ENCODE results near the gene RIMBP2.
"Not testable (repeated sequence)": the region's sequence is repeated elsewhere in the genome, so short reads cannot be mapped to it uniquely, and the experiment has no call there.

RIMBP2 gene

DNA sequence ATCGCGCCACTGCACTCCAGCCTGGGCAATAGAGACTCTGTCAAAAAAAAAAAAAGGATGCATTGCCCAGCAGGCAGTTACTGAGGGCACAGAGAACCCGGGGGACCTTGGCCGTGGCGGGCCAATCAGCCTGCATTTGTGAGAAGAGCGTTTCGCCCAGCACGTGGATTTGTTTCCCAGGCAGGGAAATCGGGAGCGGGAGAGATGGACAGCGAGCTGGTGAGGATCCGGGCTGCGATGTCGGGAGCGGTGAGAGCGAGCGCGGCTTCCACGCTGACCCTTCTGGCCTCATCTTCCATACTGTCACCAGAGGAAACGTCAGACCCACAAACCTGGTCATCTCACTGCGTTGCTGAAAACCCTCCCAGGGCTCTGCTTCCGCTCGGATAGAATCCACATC lies 123.5 kb downstream of the RIMBP2 start:
- DNase-seq = peak; percentile 25

DNA sequence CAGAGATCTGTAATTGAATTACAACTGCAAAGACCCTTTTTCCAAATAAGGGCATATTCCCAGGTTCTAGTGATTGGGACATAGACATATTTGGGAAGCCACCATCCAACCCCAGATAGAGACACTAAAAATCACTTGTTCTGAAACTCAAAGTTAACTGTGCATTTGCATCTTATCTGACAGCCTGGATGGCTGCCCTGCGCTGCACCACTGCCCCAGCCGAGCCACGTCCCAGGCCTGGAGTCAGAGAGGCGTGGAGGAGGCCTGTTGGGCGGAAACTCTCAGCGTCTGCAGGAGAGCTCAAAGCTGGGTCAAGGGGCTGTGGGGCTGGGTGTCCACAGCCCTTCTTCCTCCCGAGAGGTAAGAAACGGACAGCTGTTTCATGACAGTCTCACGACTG lies 124.4 kb downstream of the RIMBP2 start:
- no peak for DNase-seq

DNA sequence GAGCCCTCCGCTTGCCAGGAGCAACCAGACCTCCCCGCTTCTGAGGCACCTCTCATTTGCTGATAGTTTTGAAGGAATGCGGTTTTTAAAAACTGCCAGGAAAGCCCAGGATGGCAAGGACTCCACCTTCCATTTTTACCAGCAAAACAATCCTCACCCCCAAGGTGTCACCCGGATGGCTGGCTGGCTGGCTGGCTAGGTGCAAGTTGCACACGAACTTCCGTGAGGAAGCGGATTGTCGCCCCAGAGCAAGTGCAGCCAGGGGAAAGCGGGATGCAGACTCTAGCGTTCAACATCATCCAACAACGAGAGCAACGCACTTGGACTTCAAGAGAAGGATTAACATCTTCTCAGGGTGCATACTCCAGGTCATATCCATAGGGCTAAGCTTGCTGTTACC lies 125.4 kb downstream of the RIMBP2 start:
- peak; percentile 22 for DNase-seq

DNA sequence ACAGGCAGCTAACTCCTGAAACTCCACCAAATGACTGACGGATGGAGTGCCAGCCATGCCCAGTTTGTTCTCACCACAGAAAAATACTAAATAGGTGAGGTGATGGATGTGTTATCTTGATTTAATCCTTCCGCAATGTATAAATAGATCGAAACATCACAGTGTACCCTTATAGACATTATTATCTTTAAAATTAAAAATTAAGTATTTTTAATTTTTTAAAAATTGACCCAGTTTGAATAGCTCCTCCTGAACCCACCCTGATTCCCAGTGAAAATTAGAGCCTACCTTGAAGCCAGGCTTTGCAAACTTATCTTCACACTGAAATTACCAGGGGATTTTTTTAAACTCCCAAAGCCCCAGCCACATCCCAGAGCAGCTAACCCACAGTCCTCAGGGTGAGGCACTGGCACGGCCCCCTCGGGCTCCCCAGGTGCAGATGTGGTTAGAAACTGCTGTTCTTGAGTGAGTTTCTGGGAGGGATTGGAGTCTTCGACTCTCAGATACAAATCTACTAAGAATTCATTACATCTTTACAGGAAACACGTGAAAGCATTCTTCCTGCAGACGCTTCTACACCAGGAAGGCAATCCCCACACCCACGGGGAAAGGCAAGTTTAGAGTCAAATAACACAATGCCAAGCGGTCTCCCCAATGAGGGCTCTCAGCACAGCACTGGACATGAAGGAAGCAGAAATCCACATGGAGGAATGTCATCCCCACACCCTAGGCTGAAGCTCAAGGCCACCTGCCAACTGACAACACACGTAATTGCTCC lies 126.4 kb downstream of the RIMBP2 start:
- DNase-seq = peak; percentile 23

DNA sequence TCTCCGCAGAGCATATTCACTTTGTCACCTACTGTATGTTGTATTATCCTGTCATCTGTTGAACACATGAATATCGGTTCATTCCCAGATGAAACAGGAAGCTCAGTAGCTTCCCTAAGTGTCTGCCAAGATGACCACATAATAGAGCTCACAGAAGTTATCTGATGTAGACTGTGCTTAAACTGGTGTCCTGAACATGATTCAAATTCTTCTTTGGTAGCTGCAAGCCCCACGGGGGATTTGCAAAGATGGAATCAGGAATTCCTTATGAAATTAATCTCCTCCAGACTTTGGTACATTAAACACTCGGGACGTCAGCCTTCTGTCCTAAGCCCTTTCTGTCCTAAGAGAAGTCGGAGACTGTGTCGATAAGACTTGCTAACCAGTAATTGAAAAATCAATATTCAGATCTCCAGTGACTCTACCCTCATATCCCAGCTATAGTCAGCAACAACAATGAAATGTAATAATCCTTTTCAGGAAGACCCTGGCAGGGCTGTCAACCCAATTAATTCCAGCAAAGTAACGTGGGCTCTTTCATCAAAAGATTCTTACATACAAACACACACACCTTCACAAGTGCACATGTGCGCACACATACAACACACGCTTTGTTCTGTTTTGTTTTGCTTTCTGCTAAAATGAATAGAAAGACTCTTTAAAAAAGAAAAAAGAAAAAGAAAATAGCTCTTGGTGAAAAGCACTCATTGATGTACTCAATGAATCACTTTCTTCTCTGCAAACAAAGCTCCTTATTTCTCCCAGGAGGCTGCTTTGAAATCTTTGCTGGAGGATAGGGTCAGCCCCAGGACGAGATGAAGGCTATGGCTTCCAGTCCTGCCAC lies 127.2 kb downstream of the RIMBP2 start:
- peak; percentile 58 for DNase-seq

DNA sequence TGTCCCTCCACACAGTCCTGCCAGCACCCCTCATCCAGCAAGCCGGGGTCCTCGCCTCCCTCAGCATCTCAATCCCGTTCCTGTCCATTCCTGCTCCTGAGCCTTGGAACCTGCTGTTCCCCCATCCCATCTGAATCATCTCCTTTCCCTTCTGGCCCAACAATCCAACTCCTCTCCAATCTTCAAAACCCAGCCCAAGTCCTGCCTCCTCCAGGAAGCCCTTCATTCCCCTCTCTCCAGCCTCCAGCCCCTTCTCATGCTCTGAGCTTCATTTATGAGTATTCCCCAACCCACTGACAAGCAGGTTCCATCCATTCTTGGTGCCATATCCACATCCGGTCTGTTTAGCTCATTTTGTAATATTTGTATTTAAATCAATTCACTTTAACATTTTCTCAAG lies 128.1 kb downstream of the RIMBP2 start:
- DNase-seq = no peak

DNA sequence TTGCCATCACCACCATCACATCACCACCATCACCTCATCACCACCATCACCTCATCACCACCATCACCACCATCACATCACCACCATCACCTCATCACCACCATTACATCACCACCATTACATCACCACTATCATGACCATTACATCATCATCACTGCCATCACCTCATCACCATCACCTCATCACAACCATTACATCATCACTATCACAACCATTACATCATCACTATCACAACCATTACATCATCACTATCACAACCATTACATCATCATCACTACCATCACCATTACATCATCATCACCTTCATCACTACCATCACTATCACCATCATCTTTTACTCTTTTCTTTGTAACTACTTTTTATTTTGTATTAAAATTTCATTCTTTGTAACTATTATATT lies 131.6 kb downstream of the RIMBP2 start:
- DNase-seq = not testable (repeated sequence)

DNA sequence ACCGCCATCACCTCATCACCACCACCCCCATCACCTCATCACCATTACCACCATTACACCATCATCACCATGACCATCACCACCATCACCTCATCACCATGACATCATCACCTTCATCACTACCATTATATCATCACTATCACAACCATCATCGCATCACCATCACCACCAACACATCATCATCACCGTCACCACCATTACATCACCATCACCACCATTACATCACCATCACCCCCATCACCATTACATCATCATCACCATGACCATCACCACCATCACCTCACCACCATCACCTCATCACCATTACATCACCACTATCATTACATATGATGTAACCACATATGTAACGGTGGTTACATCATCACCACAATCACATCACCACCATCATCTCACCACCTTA lies 132.3 kb downstream of the RIMBP2 start:
- no peak for DNase-seq

DNA sequence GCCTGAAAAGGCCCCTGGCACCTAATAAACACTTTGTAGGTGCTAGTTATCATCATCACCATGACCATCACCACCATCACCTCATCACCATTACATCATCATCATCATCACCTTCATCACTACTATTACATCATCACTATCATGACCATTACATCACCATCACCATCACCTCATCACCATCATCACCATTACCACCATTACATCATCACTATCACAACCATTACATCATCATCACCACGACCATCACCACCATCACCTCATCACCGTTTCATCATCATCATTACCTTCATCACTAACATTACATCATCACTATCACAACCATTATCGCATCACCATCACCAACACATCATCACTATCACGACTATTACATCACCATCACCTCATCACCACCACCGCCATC lies 132.8 kb downstream of the RIMBP2 start:
- no peak for DNase-seq

DNA sequence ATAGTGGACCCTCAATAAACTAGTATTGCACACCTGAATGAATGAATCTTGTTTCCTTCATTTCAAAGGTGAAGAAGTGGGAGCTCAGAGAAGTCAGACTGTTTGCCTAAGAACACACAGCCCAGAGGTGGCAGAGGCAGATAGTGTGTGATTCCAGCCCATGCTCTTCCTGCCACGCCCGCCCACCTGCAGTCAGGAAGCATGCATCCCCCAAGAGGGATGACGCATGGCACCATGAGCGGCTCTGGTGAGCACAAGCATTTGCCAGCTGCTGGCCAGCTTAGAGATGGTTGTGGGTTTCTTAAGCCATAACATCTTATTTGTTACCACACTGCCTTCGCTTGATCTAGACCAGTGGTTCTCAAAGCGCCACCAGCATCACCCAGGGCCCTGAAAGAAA lies 133.8 kb downstream of the RIMBP2 start:
- no peak for DNase-seq

DNA sequence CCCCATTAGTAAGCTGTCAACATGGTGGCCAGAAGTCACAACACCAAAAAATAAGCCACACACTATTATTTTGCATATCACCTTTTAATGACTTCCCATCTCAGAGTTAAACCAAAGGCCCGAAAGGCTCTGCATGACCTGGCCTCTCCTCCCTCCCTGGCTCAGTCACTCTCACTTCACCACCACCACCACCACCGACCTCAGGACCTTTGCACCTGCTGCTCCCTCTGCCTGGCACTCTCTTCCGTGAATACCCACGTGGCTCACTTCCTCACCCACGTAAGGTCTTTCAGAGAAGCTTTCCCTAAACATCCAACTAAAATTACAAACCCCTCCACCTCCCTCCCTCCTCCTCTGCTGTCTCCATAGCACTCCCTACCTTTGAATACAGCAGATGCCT lies 134.3 kb downstream of the RIMBP2 start:
- no peak for DNase-seq

DNA sequence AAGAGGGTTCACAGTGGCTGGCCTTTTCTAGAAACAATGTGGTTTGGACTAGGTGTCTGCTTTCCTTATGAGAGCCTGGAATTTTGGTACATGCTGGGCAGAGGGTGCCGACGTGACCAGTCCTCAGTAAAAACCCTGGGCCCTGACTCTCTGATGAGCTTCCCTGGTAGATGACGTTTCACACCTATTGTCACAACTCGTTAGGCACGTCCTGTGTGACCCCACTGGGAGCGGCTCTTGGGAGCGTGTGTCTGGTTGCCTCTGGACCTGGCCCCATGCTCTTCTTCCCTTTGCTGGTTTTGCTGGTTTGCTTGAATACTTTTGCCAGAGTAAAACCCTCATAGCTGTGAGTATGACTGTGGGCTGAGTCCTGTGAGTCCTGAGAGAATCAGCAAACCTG lies 136.9 kb downstream of the RIMBP2 start:
- no peak for DNase-seq

DNA sequence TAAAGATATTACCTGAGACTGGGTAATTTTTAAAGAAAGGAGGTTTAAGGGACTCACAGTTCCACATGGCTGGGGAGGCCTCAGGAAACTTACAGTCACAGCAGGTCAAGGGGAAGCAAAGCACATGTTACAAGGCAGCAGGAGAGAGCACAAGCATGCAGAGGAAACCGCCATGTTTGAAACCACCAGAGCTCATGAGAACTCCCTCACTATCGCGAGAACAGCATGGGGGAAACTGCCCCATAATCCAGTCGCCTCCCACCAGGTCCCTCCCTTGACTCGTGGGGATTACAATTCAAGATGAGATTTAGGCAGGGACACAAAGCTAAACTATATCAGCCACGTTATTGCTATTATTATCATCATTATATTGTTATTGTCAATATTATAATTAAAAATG lies 138.7 kb downstream of the RIMBP2 start:
- DNase-seq = no peak

DNA sequence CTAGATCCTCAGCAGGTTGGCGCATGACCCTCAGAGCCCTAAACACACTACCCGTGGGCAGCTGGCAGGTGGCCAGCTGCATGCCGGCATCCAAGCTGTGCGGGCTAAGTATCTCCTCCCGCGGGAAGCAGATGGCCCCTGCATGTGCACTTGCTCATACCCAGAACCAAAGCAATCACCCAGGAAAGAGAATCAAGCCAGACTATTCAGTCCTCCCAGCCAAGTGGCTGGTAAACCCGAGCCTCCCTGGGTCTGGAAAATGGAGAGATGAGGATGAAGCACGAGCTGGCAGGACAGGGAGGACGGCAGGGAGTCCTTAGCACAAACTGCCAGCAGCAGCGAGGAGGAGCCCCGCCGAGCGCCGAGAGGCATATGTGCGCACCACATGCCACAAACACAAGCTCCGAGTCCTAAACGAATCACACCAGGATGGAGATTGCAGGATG lies 139.7 kb downstream of the RIMBP2 start:
- peak; percentile 43 for DNase-seq

DNA sequence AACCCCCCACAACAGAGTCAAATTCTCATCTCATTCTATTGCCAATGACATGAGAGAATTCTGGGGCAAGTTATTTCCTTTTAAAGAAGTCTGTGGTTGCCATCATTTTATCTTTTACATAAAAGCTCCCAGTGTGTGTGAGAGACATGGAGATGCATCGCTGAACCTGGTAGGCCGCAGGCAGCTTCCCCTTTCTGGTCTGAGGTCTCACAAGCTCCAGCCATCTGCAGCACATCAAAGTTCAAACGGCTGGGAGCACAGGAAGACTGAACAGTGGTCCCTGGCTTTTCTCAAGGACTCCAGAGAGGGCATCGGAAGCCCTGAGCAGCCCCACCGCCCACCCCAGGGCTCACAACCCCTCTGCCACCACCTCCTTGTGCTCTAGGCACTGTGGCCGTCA lies 141.7 kb downstream of the RIMBP2 start:
- DNase-seq = no peak

DNA sequence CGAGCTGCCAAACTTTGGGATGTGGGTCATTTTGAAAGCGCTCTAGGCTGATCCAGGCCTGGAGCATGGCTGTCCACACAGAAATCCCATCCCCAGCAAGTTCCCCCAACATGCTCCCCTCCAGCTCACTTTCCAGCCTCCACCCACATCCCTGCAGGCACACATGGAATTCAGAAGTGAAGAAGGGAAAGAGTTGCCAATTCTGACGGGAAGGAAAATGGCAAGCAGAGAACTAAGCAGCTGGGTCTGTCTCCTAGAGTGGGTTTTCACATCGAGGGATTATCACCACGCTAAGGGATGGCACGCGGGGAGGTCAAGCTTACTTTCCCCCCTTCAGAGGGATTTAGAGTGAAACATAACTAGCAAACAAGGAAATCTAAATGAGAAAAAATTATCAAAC lies 142.3 kb downstream of the RIMBP2 start:
- DNase-seq = no peak

DNA sequence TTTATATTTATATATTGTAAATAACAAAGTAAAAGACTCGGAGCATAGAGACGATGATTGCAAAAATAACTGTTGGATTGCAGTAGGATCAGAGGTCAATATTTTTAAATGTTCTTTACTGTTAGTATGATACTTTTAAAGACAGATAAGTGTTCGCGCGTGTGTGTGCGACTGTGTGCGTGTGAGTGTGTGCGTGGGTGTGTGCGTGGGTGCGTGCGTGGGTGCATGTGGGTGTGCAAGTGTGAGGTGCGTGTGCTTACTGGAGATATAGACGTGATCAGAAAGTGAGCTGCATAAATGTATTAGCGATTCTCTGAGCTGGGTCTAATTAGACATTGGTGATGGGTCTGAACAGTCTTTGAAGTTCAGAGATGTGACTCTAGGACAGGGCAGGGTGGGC lies 142.9 kb downstream of the RIMBP2 start:
- DNase-seq = no peak

DNA sequence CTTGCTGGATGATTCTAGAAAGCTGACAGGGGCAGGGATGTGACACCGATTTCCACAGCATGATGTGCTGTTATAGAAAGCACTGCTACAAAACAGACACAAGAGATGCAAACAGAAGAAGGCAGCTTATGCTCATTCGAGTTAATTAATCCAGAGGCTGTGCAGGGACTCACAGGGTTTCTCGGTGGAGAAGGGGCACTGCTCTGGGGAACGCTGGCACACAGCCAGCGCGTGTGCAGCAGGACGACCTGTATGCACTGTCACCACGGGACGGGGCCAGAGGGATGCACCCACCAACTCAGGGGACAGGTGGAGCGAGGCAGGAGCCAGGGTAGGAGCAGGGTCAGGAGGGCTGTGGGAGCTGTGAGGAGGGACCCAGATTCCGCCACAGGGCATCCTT lies 143.5 kb downstream of the RIMBP2 start:
- DNase-seq = peak; percentile 71

DNA sequence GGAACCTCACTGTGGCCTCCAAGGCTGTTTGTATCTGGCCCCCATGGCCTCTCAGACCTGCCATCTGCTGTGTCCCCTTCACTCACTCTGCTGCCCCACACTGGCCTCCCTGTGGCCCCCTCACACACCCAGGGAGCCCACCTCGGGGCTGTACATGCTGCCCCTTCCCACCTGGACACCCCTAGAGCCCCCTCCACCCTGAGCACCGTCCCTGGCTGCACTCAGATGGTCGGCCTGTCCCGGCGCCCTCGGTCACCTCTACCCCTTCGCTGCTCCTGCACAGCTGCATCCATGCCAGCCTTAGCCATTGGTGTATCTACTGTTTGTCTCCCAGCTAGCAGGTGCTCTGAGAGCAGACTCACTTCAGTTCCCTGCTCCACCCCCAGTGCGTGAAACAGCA lies 144.4 kb downstream of the RIMBP2 start:
- no peak for DNase-seq

DNA sequence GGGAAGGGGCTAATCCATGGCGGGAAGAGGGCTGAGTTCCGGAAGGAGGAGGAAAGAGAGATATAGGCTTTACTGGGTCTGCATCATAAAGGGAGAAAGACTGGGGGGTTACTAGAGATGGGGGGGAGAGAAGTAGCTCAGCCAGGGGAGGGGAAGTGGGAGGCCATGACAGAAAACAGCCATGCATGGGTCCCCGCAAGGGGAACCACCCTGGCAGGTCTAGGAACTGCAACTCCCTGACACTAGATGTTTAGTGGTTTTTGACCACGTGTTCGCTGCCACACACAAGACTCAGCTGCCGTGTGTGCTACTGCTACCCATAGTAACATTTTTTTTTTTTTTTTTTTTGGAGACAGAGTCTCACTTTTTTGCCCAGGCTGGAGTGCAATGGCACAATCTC lies 145.0 kb downstream of the RIMBP2 start:
- DNase-seq = no peak

DNA sequence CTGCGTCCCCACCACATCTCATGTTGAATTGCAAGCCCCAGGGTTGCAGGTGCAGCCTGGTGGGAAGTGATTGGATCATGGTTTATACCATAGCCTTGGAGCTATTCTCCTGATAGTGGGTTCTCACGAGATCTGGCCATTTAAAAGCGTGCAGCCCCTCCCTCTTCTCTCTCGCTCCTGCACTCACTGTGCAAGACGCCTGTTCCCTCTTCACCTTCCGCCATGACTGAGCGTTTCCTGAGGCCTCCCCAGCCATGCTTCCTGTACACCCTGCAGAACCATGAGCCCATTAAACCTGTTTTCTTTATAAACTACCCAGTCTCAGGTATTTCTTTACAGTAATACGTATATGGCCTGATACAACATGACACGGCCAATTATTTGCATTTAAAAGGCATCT lies 146.6 kb downstream of the RIMBP2 start:
- DNase-seq = no peak

DNA sequence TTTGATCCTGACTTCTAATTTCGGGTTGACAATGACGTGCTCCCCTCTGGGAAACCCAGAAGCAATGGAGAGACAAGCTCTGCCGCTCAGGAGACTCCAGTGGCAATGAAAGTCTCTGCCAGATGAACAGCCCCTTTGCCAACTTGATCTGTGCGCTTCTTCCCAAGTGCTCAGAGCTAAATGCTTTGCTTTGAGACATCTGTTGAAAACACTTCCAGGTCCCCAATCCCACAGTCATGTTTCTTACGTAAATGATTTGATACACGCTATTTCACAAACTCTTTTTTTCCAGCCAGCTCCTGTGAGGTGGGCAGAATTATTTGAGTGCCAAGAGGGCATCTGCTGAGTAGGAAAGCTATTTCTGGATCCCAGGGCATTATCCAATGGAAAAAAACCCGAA lies 147.6 kb downstream of the RIMBP2 start:
- DNase-seq = no peak

DNA sequence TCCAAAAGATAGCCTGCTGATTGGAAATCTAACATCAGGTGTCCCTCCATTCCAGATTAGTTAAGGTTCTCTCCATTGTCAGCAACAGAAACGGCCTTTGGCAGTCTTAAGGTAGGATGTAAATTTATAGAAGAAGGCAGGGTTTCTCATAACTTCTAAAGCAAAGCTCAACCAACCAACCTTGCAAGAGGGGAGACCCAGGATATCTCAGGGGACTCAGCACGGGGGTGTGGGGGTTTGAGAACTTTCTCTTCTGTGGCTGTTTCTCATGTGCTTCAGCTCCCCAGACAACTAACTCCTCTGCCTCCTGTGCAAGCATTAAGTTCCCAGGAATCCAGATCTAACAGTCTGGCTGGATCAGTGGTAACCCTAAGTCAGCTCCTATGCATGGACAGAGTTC lies 148.1 kb downstream of the RIMBP2 start:
- no peak for DNase-seq

DNA sequence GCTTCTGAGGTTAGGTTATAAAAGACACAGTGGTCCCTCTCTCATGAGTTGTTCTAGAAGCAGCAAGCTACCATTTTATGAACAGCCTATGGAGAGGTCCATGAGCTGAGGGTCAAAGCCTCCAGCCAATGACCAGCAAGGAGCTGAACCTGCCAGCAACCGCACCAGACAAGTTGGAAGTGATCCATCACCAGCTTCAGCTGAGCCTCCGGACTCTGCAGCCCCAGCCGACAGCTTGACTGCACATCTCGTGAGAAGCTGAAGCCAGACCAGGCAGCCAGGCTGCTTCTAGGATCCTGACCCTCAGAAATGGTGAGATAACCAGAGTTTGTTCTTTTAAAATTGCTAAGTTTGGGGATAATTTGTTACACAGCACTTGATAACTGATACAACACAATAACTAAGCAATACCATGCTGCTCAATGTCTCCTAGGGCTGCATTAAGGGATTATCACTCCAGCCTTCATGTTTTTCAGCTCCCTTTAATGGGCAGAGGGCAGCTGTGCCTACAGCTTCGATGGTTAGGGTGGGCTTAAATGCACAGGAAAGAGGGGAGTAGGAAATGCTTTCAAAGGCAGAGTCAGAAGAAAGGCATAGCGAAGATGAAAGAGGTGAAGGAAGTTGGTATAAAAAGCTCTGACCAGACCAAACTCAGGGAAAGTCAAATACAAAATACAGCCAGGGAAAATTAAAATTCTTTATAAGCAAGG lies 149.5 kb downstream of the RIMBP2 start:
- no peak for DNase-seq

Data from retina (tissue), 1 donor.